ENCODE measurements around the gene APOOL. TPM values are rescaled to one million over a fixed set of nuclear protein-coding genes. Genes with fewer than 3 reads are reported as not detected.
A peak's percentile ranks its signal among the peaks of the same experiment; 100 is the strongest.

APOOL gene
- total RNA-seq, 1 experiment from 2014 or later, result 19.1 TPM

DNA sequence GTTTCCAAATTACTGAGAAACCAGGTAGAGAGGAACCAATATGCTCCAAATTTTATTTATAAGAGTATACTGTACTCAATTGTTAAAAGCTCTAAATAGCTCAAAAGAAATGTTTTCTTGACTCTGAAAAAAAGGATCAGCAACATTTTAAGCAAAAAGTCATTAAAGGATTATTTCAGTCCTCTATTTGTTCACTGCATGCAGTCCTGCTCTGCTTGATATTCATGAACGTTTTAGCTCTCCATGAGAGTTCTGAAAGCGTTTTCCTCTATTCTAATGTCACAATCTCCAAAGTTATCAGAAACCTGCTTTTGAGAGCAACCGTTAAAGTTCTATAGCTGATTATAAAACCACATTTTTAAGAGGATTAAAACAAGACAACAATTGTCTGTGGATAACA, 110.5 kb downstream of the APOOL start:
- Histone ChIP-seq H3K27me3 (no peaks in the 10 kb centered on the region), H3K27ac (no peak overlapping the region), H3K4me1 (no peaks in the 10 kb centered on the region), H3K4me3 (no peak overlapping the region), H3K36me3 (no peaks in the 10 kb centered on the region), H3K9me3 (replicated peaks) (no peaks in the 10 kb centered on the region)
- no peak for DNase-seq

DNA sequence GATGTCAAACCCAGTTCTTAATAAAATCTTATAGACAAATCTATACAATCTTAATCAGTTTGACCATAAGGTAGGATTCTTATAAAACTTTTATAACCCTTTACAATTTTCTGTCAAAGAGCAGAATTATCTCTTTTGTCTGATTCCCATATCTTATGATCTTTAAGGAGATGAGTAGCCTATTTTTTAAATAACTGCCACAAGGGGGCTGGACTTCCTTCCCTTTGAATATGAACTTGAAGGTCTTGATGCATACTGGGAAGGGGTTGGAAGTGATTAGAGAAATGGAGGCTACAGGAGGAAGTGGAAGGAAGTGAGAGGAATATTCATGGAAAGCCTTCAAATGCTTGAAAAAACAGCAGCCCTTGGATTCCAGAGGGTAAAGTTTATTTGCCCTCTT, 111.1 kb downstream of the APOOL start:
- no peaks in the 10 kb centered on the region for H3K36me3 ChIP-seq
- no peaks in the 10 kb centered on the region for H3K27me3 ChIP-seq
- no peak overlapping the region for H3K4me3 ChIP-seq
- DNase-seq, result peak in 1 of 2 experiments; percentile 3
- H3K9me3 ChIP-seq (replicated peaks), result no peaks in the 10 kb centered on the region
- H3K27ac ChIP-seq, result no peak overlapping the region
- no peaks in the 10 kb centered on the region for H3K4me1 ChIP-seq

DNA sequence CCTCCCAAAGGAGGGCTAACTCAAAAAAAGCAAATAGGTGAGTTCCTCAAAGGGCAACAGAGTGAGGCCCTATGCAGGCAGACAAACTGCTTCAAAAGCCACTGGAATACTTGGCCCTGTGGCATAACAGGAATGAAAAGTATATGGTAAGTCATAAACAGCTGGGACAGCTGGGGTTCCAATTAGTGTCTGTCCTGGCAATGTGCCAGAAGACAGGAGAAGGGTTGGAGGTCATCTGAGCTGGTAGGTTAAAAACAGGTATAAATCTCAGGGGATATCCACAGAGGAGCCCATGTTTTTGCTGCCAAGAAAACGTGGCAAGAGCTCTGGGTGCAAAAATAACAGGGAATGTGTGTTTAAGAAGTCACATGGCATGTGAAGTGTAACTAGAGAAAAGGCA, 111.6 kb downstream of the APOOL start:
- H3K27ac ChIP-seq, result no peak overlapping the region
- no peak overlapping the region for H3K4me3 ChIP-seq
- no peaks in the 10 kb centered on the region for H3K36me3 ChIP-seq
- no peaks in the 10 kb centered on the region for H3K4me1 ChIP-seq
- DNase-seq, result peak in 1 of 2 experiments; percentile 6
- no peaks in the 10 kb centered on the region for H3K27me3 ChIP-seq
- no peaks in the 10 kb centered on the region for H3K9me3 ChIP-seq (replicated peaks)

DNA sequence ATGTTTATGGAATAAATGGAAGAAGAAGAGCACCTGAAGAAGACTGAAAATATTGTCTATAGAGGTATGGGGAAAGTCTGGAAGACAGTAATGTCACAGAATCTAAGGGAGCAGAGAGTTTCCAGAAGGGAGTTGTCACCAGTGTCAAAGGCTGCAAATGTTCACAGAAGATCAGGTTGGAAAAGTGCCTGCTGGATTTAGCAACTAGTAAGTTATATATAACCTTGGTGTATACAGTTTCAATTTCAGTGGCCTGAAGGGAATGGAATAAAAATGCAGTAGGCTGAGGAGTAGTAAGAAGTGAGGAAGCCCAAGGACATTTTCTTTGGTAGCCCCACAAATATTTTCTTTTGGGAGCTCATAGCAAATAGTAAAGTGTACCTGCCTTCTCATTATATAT, 132.7 kb downstream of the APOOL start:
- H3K4me3 ChIP-seq, result no peak overlapping the region
- no peaks in the 10 kb centered on the region for H3K36me3 ChIP-seq
- H3K4me1 ChIP-seq, result no peaks in the 10 kb centered on the region
- no peak overlapping the region for H3K27ac ChIP-seq
- no peak for DNase-seq
- H3K27me3 ChIP-seq, result no peaks in the 10 kb centered on the region
- H3K9me3 ChIP-seq (replicated peaks), result no peaks in the 10 kb centered on the region

DNA sequence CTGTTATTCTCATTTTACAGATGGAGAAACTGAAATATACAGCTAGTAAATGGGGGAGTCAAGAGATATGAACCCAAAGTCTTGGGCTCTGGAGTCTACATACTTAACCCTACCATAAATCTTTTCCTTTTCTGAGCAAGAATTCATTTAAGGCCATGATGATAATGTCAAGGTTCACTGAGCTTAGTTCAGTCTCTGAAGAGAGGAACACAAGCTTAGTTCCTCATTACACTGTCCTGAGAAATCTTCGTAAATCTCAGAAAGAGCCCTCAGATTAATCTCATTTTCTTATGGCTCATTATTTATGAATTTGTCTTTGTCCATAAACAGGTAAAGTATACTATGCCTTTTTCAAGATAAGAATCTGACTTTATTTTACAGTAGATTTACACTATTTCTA, 135.7 kb downstream of the APOOL start:
- no peak for DNase-seq
- Histone ChIP-seq H3K9me3 (replicated peaks) (no peaks in the 10 kb centered on the region), H3K27me3 (no peaks in the 10 kb centered on the region), H3K27ac (no peak overlapping the region), H3K36me3 (no peaks in the 10 kb centered on the region), H3K4me3 (no peak overlapping the region), H3K4me1 (no peaks in the 10 kb centered on the region)

DNA sequence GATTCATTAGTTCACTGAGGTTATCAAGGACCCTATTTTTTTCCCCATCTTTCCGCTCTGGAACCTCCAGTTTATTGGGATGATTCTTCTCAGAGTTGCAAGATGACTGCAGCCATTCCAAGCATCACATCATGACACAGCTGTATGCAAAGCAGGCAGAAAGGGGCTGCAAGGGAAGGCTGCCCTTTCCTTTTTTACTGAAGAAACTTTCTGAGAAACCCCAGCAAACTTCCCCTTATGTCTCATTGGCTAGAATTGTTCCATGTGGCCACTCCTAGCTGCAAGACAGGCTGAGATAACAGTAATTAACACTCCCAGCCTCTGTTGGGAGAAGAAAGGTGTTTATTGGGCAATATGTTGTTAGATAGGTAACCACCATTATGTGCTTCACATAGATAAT, 137.3 kb downstream of the APOOL start:
- no peaks in the 10 kb centered on the region for H3K36me3 ChIP-seq
- no peak for DNase-seq
- H3K27me3 ChIP-seq, result no peaks in the 10 kb centered on the region
- H3K27ac ChIP-seq, result no peak overlapping the region
- H3K4me3 ChIP-seq, result no peak overlapping the region
- H3K4me1 ChIP-seq, result no peaks in the 10 kb centered on the region
- H3K9me3 ChIP-seq (replicated peaks), result no peaks in the 10 kb centered on the region

Other genes starting within 250 kb of the APOOL start
- gene SATL1, start 239.9 kb downstream of the APOOL start, total RNA-seq (2014; rRNA removed; shearing (Covaris generic)), result 0.46 and 0.57 TPM in 2 replicates
- 28.8 and 32.7 TPM in 2 replicates for gene ZNF711, start 240.1 kb downstream of the APOOL start, total RNA-seq (2014; rRNA removed; shearing (Covaris generic))